Mesenchymal stem cell (in vitro differentiated cells and primary cell): Measurements from ENCODE around the gene APIP.

Experiments used
- DNase-seq: peaks from one replicate; pipeline ENCODE4 v3.0.0-alpha.2; 2013
- H2AFZ ChIP-seq: one replicate; pipeline ENCODE4 v1.6.1; 2013; ENCODE audit warnings: low read depth, mild to moderate bottlenecking, control low read depth, inconsistent platforms, low read length, moderate library complexity
- H2AK5ac ChIP-seq: 2 replicates; pipeline ENCODE4 v1.6.1; 2013; ENCODE audit warnings: low read length, moderate library complexity, mild to moderate bottlenecking, inconsistent platforms; ENCODE audit not compliant: severe bottlenecking
- H2BK120ac ChIP-seq: one replicate; pipeline ENCODE4 v1.6.1; 2013; ENCODE audit warnings: low read depth, mild to moderate bottlenecking, inconsistent platforms, low read length, moderate library complexity
- H2BK12ac ChIP-seq, 2 experiments: one replicate each; pipeline ENCODE4 v1.6.1; 2013; ENCODE audit warnings: inconsistent platforms in 2 of 2, low read length in 2 of 2, mild to moderate bottlenecking in 2 of 2, moderate library complexity in 2 of 2, control low read depth in 1 of 2
- H2BK15ac ChIP-seq: one replicate; pipeline ENCODE4 v1.6.1; 2013; ENCODE audit warnings: mild to moderate bottlenecking, low read depth, inconsistent platforms; ENCODE audit not compliant: poor library complexity, severe bottlenecking
- H2BK5ac ChIP-seq: 2 replicates; pipeline ENCODE4 v1.6.1; 2013; ENCODE audit warnings: low read depth, mild to moderate bottlenecking, low read length, control low read depth, inconsistent platforms; ENCODE audit not compliant: poor library complexity, severe bottlenecking
- H3K14ac ChIP-seq, 2 experiments: one replicate each; pipeline ENCODE4 v1.6.1; 2013; ENCODE audit warnings: inconsistent platforms in 2 of 2, low read length in 2 of 2, control low read depth in 1 of 2, mild to moderate bottlenecking in 1 of 2, moderate library complexity in 1 of 2
- H3K18ac ChIP-seq, 2 experiments: one replicate each; pipeline ENCODE4 v1.6.1; 2013; ENCODE audit warnings: inconsistent platforms in 2 of 2, low read length in 2 of 2, control low read depth in 1 of 2, low read depth in 1 of 2, mild to moderate bottlenecking in 1 of 2
- H3K23ac ChIP-seq, 2 experiments: one replicate each; pipeline ENCODE4 v1.6.1; 2013; ENCODE audit warnings: inconsistent platforms in 2 of 2, low read length in 2 of 2, mild to moderate bottlenecking in 2 of 2, moderate library complexity in 2 of 2, control low read depth in 1 of 2
- H3K27ac ChIP-seq: 2 replicates; pipeline ENCODE4 v1.5.1; 2013; ENCODE audit warnings: mild to moderate bottlenecking, moderate library complexity, low read length, control low read depth, inconsistent platforms; ENCODE audit not compliant: poor library complexity, severe bottlenecking
- H3K27me3 ChIP-seq, 2 experiments: 2 replicates each; pipeline versions ENCODE4 v1.6.1 to v1.7.0; 2013; ENCODE audit warnings: low read length in 2 of 2, mild to moderate bottlenecking in 2 of 2, moderate library complexity in 2 of 2, control low read depth in 1 of 2, inconsistent platforms in 1 of 2; ENCODE audit not compliant: control insufficient read depth in 1 of 2, insufficient read depth in 1 of 2
- H3K36me3 ChIP-seq, 2 experiments: 2 replicates each; pipeline versions ENCODE4 v1.6.1 to v1.7.0; 2013; ENCODE audit warnings: low read length in 2 of 2, control low read depth in 1 of 2, inconsistent platforms in 1 of 2, low read depth in 1 of 2, mild to moderate bottlenecking in 1 of 2; ENCODE audit not compliant: insufficient read depth in 2 of 2, control insufficient read depth in 1 of 2
- H3K4ac ChIP-seq, 2 experiments: one replicate each; pipeline ENCODE4 v1.6.1; 2013; ENCODE audit warnings: inconsistent platforms in 2 of 2, low read length in 2 of 2, mild to moderate bottlenecking in 2 of 2, moderate library complexity in 2 of 2, control low read depth in 1 of 2, low read depth in 1 of 2
- H3K4me1 ChIP-seq: 2 replicates; pipeline ENCODE4 v1.6.1; 2013; ENCODE audit warnings: low read depth, low read length, control low read depth; ENCODE audit not compliant: control insufficient read depth, insufficient read depth
- H3K4me2 ChIP-seq: 2 replicates; pipeline ENCODE4 v1.6.1; 2013; ENCODE audit warnings: low read length, mild to moderate bottlenecking, inconsistent platforms; ENCODE audit not compliant: poor library complexity, severe bottlenecking
- H3K4me3 ChIP-seq, 2 experiments: 2 replicates each; pipeline versions ENCODE4 v1.5.1 to v1.7.0; 2013; ENCODE audit warnings: low read length in 2 of 2, mild to moderate bottlenecking in 2 of 2, control low read depth in 1 of 2, low read depth in 1 of 2; ENCODE audit not compliant: insufficient read depth in 1 of 2
- H3K79me1 ChIP-seq: replicated peaks from 2 replicates; pipeline ENCODE4 v1.6.1; 2013; ENCODE audit warnings: mild to moderate bottlenecking, control low read depth, low read length, inconsistent platforms; ENCODE audit not compliant: poor library complexity, severe bottlenecking
- H3K9ac ChIP-seq: 2 replicates; pipeline ENCODE4 v1.7.0; 2013; ENCODE audit warnings: mild to moderate bottlenecking, low read length, moderate library complexity
- H3K9me3 ChIP-seq: 2 replicates; pipeline ENCODE4 v1.7.0; 2013; ENCODE audit warnings: mild to moderate bottlenecking, low read length; ENCODE audit not compliant: control insufficient read depth
- H4K8ac ChIP-seq: one replicate; pipeline ENCODE4 v1.6.1; 2013; ENCODE audit warnings: inconsistent platforms, mild to moderate bottlenecking, low read length, moderate library complexity
- H4K91ac ChIP-seq: one replicate; pipeline ENCODE4 v1.6.1; 2013; ENCODE audit warnings: mild to moderate bottlenecking, low read length, inconsistent platforms
- WGBS: methylation state at CpG from one replicate; pipeline ENCODE4 v1.1.7; 2013; ENCODE audit warnings: mixed read lengths; 5-methylcytosine and 5-hydroxymethylcytosine counted together

APIP gene

DNA sequence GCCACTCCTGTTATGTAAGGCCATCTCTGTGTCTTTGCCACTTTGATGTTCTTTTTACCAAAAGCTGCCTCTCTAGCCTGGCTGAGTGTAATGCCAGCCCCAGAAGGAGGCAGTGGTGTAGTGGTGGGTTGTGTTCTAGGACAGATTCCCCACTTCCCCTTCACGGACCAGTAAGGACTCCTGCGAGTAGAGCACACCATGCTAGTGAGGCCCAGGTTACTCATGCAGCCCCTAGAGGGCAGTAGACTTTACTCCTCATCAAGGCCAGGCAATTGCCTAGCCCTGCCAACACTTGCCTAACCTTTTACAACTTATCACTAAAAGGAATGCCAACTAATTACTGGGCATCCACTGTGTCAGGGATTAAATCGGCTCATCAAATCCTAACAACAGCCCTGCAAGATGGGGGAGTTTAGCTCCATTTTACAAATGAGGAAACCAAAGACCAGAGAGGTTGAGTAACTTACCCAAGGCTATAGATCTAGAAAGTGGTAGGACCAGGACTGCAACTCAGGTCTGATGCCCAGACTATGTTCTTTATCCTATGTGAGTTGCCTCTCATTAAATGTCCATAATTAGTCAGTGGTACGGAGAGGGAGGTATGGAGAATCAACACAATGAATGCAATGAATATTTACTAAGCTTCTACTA, 75.3 kb downstream of the APIP start:
- Histone ChIP-seq H3K27ac (no peak overlapping the region), H2BK12ac (no peak overlapping the region), H3K18ac (no peak overlapping the region), H3K4me2 (no peak overlapping the region), H3K36me3 (no peaks in the 10 kb centered on the region), H4K91ac (no peak overlapping the region), H3K9ac (no peak overlapping the region), H2BK15ac (no peak overlapping the region), H3K23ac (no peak overlapping the region), H2BK120ac (no peak overlapping the region), H3K79me1 (no peaks in the 10 kb centered on the region), H3K4me3 (no peak overlapping the region), H2AFZ (no peak overlapping the region), H3K27me3 (peaks cover 0 to 59% of the 10 kb centered on the region in 2 experiments), H3K4me1 (peaks cover 1% of the 10 kb centered on the region), H3K9me3 (peaks cover 3% of the 10 kb centered on the region), H3K4ac (no peak overlapping the region), H2AK5ac (no peak overlapping the region), H4K8ac (no peak overlapping the region), H3K14ac (no peak overlapping the region), H2BK5ac (no peak overlapping the region)
- peak; percentile 18 for DNase-seq
- 34% methylated on average over 3 of the region's 4 CpGs for WGBS

DNA sequence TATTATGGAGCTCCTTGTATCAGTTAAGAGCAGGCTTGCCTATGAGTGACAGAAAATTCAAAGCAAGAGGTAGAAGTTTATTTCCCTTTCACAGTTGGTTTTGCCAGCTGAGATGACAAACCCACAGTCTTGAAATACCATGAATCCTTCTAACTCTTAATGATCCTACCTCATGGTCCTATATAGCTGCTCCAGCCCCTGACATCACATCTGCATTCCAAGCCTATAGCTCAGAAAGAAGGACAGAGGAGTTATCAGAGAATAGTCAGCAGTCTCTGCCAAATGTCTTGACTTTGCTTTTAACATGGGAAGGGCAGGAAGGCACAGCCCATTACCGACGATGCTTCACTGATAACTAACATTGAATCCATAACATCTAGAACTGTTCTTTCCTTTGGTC, 76.2 kb downstream of the APIP start:
- no peak overlapping the region for H4K91ac ChIP-seq
- peaks cover 0 to 54% of the 10 kb centered on the region in 2 experiments for H3K27me3 ChIP-seq
- no peak overlapping the region for H3K4me3 ChIP-seq
- no peak overlapping the region for H2BK5ac ChIP-seq
- no peak overlapping the region for H4K8ac ChIP-seq
- H3K23ac ChIP-seq: no peak overlapping the region
- no peak overlapping the region for H3K27ac ChIP-seq
- H3K18ac ChIP-seq: no peak overlapping the region
- H3K9me3 ChIP-seq: peaks cover 3% of the 10 kb centered on the region
- peaks cover 1% of the 10 kb centered on the region for H3K4me1 ChIP-seq
- no peak for DNase-seq
- no peak overlapping the region for H3K4me2 ChIP-seq
- H3K9ac ChIP-seq: no peak overlapping the region
- H3K36me3 ChIP-seq: no peaks in the 10 kb centered on the region
- no peak overlapping the region for H2BK12ac ChIP-seq
- no peak overlapping the region for H2AFZ ChIP-seq
- no peak overlapping the region for H2AK5ac ChIP-seq
- no peak overlapping the region for H3K4ac ChIP-seq
- no peak overlapping the region for H3K14ac ChIP-seq
- no peak overlapping the region for H2BK15ac ChIP-seq
- 90% methylated on average over 2 of the region's 2 CpGs for WGBS
- no peak overlapping the region for H2BK120ac ChIP-seq
- H3K79me1 ChIP-seq: no peaks in the 10 kb centered on the region

DNA sequence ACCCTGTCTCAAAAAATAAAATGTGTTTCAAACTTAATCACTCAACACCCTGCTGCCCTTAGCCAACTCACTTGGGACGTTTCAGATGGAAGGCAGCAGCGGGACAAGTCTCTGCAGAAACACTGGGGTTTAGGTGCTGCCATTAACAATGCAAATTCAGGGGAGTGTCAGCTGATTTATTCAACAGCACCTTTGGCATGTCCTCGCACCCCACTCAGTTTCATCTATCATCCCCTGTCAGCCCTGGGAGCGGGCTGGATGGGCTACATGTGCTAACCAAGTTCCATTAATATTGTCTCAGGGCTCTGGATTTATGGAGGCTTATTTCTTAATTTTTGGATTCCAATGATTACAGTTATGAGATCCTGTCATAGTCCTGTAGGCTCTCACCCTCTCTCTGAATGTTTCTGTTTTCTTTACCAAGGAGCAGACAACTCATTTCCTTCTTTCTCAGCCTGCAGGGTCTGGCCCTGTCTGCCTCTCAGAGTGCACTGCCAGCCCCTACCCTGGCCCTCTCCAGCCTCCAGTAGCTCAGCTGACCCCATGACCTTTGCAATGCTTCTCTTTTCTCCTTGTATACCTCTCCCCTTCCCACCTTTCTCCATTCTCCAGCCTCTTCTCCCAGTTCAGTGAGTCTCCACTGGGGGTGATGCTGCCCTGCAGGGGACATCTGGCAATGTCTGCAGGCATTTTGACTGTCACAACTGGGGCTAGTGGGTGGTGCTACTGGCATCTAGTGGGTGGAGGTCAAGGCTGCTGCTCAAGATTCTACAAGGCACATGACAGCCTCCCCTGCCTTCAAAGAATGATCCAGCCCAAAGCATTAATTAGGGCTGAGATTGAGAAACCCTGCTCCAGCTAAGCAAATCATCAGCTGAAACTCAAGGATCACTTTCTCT, 79.0 kb downstream of the APIP start:
- Histone ChIP-seq H3K79me1 (no peaks in the 10 kb centered on the region), H2AFZ (no peak overlapping the region), H3K4me2 (no peak overlapping the region), H3K4ac (no peak overlapping the region), H3K4me1 (peaks cover 1% of the 10 kb centered on the region), H2BK15ac (no peak overlapping the region), H3K9me3 (peaks cover 3% of the 10 kb centered on the region), H2BK12ac (no peak overlapping the region), H4K8ac (no peak overlapping the region), H3K4me3 (no peak overlapping the region), H3K9ac (no peak overlapping the region), H2AK5ac (no peak overlapping the region), H3K23ac (no peak overlapping the region), H2BK120ac (no peak overlapping the region), H3K27ac (no peak overlapping the region), H3K18ac (no peak overlapping the region), H2BK5ac (no peak overlapping the region), H3K14ac (no peak overlapping the region), H4K91ac (no peak overlapping the region), H3K27me3 (peaks cover 3 to 34% of the 10 kb centered on the region in 2 experiments), H3K36me3 (no peaks in the 10 kb centered on the region)
- DNase-seq: no peak
- WGBS: 79% methylated on average over 3 of the region's 4 CpGs

DNA sequence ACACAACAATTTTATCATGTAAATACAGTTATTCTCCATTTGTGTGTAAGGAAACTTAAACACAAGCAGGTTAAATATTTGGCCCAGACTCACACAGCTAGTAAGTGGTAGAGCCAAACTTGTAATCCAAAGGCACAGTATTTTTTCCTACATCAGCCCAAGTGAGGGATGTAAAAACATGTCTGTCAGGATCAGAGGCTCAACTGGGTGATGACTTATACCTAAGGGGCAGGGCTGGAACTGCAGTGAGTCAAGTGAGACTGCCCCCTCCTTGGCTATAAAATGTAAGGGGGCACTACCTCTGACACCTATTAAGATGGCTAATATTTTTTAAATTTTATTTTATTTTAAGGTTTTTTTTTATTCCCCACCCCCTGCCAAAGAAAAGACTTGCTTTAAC, 82.6 kb downstream of the APIP start:
- no peak overlapping the region for H2BK15ac ChIP-seq
- no peak overlapping the region for H3K4ac ChIP-seq
- H2BK5ac ChIP-seq: no peak overlapping the region
- DNase-seq: no peak
- no peak overlapping the region for H3K18ac ChIP-seq
- no peaks in the 10 kb centered on the region for H3K36me3 ChIP-seq
- no peak overlapping the region for H2BK12ac ChIP-seq
- H2BK120ac ChIP-seq: no peak overlapping the region
- H3K4me3 ChIP-seq: no peak overlapping the region
- no peaks in the 10 kb centered on the region for H3K79me1 ChIP-seq
- H3K27me3 ChIP-seq: peaks cover 3 to 17% of the 10 kb centered on the region in 2 experiments
- no peak overlapping the region for H3K14ac ChIP-seq
- H4K91ac ChIP-seq: no peak overlapping the region
- no peak overlapping the region for H3K27ac ChIP-seq
- no peak overlapping the region for H2AFZ ChIP-seq
- no peak overlapping the region for H4K8ac ChIP-seq
- no peaks in the 10 kb centered on the region for H3K9me3 ChIP-seq
- H3K4me1 ChIP-seq: peaks cover 10% of the 10 kb centered on the region
- no peak overlapping the region for H3K23ac ChIP-seq
- no peak overlapping the region for H3K4me2 ChIP-seq
- no peak overlapping the region for H2AK5ac ChIP-seq
- H3K9ac ChIP-seq: no peak overlapping the region
